ENCODE measurements around the gene SHROOM3. TPM values are rescaled to one million over a fixed set of nuclear protein-coding genes. Genes with fewer than 3 reads are reported as not detected.

Gene SHROOM3
- total and polyA plus RNA-seq, 2 donors = 11.7 to 16.6 TPM

DNA sequence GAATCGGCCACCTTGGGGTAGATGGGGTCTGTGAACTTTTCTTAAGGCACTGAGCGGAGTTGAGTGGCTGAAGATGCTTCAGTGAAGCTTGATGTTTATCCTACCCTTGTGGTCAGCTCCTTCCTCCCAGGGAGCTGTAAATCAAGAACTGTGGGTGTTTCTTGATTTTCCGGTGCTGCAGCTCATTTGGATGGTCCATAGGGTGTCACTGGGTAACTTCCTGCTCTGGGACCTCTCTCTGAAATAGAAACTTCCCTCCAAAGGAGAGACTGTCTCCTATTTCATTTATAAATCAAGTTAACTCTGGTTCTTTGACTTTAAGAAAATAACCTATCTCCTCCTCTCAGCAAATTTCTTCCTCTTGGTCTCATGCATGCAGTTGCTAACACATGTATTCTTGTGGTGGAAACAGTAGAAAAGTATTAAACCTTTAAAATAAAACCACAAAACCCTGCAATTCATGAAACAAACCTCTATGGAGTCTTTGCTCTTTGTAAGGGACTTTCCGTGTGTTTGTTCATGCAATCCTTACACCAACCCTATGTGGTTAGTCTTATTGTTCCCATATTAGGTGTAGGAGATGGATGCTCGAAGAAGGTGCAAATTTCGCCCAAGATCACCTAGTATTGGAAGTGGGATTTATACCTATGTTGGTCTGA, 110.3 kb downstream of the SHROOM3 start:
- Histone ChIP-seq H3K4me1 (ENCODE audit: insufficient read depth) (no peaks in the 10 kb centered on the region), H3K4me3 (ENCODE audit: low read depth, low read length) (no peak overlapping the region), H3K36me3 (ENCODE audit: insufficient read depth) (no peaks in the 10 kb centered on the region), H3K27ac (ENCODE audit: low read depth) (no peak overlapping the region)
- DNase-seq (ENCODE audit: extremely low spot score) = no peak
- 80% methylated on average over 6 of the region's 6 CpGs for WGBS

DNA sequence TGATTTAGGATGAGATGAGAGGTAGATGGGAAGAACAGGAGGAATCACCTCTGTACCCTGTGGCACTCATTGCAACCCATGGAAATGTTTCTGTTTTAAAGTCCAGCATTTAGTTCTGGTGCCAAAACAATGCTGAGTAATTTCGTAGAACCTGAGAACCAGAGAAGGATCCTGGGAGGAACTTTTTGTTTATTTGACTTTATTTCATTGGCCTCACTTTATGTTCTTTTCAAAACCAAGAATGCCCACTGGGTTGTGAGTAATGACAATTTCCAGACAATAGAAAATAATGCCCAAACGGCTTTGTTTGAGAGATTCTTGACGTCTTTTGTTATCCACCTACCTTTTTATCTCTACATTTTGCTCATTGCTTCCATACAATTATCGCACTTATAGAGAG, 111.3 kb downstream of the SHROOM3 start:
- DNase-seq (ENCODE audit: extremely low spot score) = no peak
- Histone ChIP-seq H3K36me3 (ENCODE audit: insufficient read depth) (no peaks in the 10 kb centered on the region), H3K27ac (ENCODE audit: low read depth) (no peak overlapping the region), H3K4me1 (ENCODE audit: insufficient read depth) (no peaks in the 10 kb centered on the region), H3K4me3 (ENCODE audit: low read depth, low read length) (no peak overlapping the region)
- 72% methylated on average over 4 of the region's 4 CpGs for WGBS

DNA sequence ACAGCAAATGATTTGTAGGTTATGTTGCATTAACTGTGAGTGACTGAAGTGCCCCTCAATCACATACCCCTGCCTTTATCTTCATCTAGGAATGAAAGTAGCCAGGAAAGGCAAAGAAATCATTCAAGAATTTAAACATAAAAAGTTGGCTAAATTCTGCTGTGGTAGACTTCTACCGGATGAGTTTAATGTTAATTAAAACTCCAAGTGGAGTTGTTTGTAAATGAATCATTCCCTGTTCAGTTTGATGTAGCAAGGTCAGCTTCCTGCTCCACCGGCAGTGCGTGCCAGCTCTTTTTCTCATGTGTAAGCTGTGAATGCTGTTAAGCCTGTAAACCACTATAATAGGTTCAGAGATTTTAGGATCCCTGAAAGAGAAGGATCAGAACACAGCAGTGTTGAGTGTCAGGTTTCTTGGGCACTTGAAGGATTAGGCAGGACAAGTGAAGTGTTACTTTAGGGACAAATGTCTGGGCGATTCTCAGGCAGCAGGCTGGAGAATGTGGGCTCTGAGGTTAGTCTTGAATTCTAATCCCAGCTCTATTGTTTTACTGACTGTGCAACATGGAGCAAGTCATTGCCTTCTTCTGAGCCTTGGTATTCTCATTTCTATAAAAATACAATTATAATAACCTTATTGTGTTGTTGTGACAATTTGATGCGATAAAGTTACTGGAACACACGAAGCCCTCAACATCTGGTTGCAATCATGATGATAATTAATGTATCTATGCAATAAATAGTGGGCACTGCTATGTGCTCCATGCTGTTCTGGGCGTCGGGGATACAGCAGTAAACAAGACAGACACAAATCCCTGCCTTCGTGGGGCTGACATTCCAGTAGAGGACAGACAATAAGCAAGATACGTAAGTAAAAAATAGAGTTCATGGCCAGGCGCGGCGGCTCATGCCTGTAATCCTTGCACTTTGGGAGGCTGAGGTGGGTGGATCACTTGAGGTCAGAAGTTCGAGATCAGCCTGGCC, 112.0 kb downstream of the SHROOM3 start:
- no peak overlapping the region for H3K4me3 ChIP-seq (ENCODE audit: low read depth, low read length)
- WGBS = 65% methylated on average over 14 of the region's 14 CpGs
- DNase-seq (ENCODE audit: extremely low spot score) = no peak

DNA sequence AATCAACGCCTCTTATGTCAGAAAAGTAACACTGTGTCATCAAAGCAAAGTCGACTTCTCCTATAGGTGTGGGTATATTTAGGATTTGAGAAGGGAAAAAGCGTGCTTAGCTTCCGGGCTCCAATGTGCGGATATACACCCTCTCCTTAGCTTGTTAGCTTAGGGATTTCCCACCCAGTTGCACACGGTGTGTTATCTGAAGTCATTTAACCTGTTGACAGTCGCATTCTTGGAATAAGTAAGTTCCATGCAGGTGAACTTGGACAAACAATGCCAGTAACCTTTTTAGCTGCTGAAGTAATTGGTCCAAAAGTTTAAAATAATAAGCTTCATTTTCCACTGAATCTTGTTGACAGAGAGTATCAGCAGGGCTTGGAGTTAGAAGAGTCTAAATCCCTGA, 113.7 kb downstream of the SHROOM3 start:
- Histone ChIP-seq H3K27ac (ENCODE audit: low read depth) (no peak overlapping the region), H3K36me3 (ENCODE audit: insufficient read depth) (no peaks in the 10 kb centered on the region), H3K4me1 (ENCODE audit: insufficient read depth) (no peaks in the 10 kb centered on the region), H3K4me3 (ENCODE audit: low read depth, low read length) (no peak overlapping the region)
- 89% methylated on average over 7 of the region's 7 CpGs for WGBS
- no peak for DNase-seq (ENCODE audit: extremely low spot score)

More for the DNA sequence above, 112.0 kb downstream of the SHROOM3 start:
- Histone ChIP-seq H3K36me3 (ENCODE audit: insufficient read depth) (no peaks in the 10 kb centered on the region), H3K4me1 (ENCODE audit: insufficient read depth) (no peaks in the 10 kb centered on the region), H3K27ac (ENCODE audit: low read depth) (no peak overlapping the region)

DNA sequence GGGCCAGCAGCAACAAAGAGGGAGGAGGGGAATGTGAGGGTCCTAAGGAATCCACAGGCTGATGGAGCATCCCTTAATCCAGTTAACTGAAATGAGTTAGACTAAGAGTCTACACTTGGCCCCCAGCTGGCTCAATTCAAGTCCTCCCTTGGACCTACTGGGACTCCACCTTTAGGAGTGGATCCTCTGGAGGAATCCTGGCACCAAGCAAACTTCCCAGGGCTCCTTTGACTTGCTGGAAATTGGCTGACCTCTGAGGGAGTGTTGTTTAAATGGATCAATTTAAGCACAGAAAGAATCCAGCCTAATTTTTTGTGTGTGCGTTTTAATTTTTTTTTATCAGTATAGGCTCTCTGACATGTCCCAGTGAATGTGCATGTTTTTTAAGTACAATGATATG, 114.7 kb downstream of the SHROOM3 start:
- no peaks in the 10 kb centered on the region for H3K36me3 ChIP-seq (ENCODE audit: insufficient read depth)
- no peak overlapping the region for H3K4me3 ChIP-seq (ENCODE audit: low read depth, low read length)
- H3K27ac ChIP-seq (ENCODE audit: low read depth) = no peak overlapping the region
- H3K4me1 ChIP-seq (ENCODE audit: insufficient read depth) = no peaks in the 10 kb centered on the region
- no peak for DNase-seq (ENCODE audit: extremely low spot score)
- WGBS = 57% methylated on average over 1 of the region's 1 CpG

DNA sequence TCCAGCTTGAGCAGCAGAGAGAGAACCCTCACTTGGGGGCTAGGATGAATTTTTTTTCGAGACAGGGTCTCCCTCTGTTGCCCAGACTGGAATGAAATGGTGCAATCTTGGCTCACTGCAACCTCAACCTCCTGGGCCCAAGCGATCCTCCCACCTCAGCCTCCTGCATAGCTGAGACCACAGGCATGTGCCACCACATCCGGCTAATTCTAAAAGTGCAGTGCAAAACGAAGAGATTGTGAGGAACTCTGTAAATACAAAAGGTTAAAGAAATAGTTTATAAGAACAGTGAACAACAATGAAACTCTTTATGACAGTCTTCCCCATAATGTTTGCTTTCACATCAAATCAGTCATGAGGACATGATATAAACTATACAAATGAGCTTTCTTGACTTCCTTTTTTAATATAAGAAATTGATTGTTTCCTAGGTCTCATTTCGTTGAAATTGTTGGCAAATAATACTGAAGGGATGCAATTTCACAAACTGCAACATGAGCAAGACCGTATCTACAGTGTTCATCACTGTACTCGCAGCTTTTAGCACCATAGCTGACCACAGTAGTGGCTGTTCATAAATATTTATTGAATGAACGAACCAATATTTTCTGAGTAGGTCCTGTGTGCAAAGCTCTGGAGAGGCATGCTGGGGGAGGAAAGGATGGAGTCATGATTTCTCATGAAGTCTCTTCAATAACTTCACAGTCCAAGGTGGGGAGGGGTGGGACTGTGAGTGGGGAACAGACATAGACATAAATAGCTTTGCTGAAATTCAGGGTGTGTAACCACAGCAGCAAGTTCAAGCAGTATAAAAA, 116.1 kb downstream of the SHROOM3 start:
- no peaks in the 10 kb centered on the region for H3K4me1 ChIP-seq (ENCODE audit: insufficient read depth)
- no peak overlapping the region for H3K27ac ChIP-seq (ENCODE audit: low read depth)
- 77% methylated on average over 8 of the region's 8 CpGs for WGBS
- no peaks in the 10 kb centered on the region for H3K36me3 ChIP-seq (ENCODE audit: insufficient read depth)
- no peak overlapping the region for H3K4me3 ChIP-seq (ENCODE audit: low read depth, low read length)
- no peak for DNase-seq (ENCODE audit: extremely low spot score)

DNA sequence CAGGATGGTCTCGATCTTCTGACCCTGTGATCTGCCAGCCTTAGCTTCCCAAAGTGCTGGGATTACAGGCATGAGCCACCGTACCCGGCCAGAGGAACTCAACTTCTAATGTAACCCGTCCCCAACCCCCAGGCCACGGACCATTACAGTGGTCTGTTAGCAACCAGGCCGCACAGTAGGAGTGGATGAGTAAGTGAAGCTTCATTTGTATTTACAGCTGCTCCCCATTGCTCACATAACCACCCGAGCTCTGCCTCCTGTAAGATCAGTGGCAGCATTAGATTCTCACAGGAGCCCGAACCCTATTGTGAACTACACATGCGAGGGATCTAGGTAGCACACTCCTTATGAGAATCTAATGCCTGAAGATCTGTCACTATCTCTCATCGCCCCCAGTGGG, 119.6 kb downstream of the SHROOM3 start:
- H3K4me1 ChIP-seq (ENCODE audit: insufficient read depth) = no peaks in the 10 kb centered on the region
- no peaks in the 10 kb centered on the region for H3K36me3 ChIP-seq (ENCODE audit: insufficient read depth)
- H3K4me3 ChIP-seq (ENCODE audit: low read depth, low read length) = no peak overlapping the region
- H3K27ac ChIP-seq (ENCODE audit: low read depth) = no peak overlapping the region
- DNase-seq (ENCODE audit: extremely low spot score) = no peak
- 98% methylated on average over 10 of the region's 10 CpGs for WGBS

DNA sequence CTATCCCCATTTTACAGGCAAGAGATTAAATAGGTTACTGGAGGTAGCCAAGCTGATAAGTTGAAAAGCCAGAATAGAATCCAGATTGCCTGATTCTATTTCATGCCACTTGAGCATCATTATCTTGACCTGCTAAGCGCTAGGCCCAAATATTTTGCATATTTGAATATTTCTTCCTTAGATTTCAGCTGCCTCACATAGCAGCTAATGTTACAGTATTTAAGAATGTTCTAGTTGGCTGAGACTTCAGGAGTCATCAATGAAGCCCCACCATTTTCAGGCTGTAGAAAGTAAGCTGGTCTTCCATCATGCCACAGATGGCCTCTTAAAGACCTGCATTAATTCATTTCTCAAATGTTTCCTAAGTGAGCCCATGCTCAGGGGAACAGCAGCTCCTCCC, 121.4 kb downstream of the SHROOM3 start:
- Histone ChIP-seq H3K36me3 (ENCODE audit: insufficient read depth) (no peaks in the 10 kb centered on the region), H3K4me3 (ENCODE audit: low read depth, low read length) (no peak overlapping the region), H3K4me1 (ENCODE audit: insufficient read depth) (no peaks in the 10 kb centered on the region), H3K27ac (ENCODE audit: low read depth) (no peak overlapping the region)
- 93% methylated on average over 1 of the region's 1 CpG for WGBS
- no peak for DNase-seq (ENCODE audit: extremely low spot score)

DNA sequence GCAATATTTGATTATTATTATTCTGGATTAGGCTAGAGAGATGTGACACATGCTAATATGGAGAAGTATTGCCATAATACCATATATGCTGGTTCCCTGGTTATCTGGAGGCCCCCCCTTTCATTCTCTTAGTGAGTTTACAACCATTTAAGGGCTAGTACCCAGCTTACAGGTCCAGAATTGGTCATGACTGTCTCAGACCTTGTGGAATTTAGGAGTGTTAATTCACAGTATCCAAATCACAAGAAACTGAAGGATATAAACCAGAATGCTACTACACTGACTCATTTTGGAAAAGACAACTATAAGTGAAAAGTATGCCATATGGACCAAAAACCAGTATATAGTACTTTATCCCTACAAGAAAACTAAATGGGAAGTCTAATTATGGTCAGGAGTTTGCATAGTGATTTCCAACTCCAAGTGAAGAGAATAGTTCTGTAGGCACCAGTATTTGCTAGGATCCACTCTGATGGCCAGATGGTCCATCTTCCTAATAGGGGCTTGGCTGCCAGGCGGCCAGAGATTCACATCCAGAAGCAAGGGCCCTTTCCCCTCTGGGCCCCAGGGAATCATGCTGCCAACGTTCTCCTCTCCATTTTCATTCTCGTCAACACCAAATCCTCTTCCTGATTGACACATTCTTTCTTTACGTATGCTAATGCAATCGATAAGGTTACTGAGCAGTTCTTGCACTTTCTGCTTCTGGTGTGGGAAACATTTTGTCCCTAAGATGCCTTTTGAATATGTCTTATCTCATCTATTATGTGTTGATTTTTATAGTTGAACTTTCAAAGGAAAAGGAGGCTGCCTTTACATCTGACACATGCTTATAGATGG, 123.6 kb downstream of the SHROOM3 start:
- no peak for DNase-seq (ENCODE audit: extremely low spot score)
- no peaks in the 10 kb centered on the region for H3K4me1 ChIP-seq (ENCODE audit: insufficient read depth)
- H3K27ac ChIP-seq (ENCODE audit: low read depth) = no peak overlapping the region
- no peak overlapping the region for H3K4me3 ChIP-seq (ENCODE audit: low read depth, low read length)
- H3K36me3 ChIP-seq (ENCODE audit: insufficient read depth) = no peaks in the 10 kb centered on the region
- 74% methylated on average over 5 of the region's 5 CpGs for WGBS

DNA sequence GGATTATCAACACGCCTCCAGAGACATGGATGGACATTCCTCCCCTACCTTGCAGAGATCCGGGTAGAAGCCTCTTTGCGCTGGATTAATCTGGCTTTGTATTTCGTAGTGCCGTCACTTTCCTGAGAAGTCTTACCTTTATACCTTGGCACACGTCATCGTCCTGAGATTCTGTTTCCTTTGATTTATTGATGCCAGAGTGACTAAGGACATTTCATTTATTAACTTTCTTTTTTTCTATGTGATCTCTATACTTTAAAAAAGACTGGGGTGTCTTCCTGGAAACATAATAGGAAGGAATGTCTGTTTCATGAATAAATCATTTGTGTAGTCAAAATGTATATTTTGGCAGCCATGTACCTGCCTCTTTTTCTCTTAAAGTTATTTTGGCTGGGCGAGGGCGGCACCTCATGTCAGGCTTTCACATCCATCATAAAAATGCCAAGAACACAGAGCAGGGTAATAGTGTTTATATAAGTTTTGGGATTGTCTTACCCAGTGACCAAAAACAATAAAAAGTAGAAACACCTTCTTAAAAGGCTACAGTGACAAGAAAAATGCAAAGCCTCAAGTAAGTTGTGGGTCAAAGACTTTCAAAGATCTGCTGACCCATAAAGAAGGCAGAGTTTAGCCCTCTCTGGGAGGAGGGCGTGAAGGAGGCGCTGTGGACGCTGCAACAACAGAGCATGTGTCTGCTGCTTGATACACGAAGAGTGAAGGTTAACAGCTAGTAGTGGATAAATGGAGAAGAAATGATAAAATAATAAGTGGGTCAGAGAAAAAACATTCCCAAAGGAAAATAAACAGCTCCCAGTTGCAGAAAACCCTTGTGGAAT, 124.4 kb downstream of the SHROOM3 start:
- no peaks in the 10 kb centered on the region for H3K4me1 ChIP-seq (ENCODE audit: insufficient read depth)
- no peak for DNase-seq (ENCODE audit: extremely low spot score)
- WGBS = 74% methylated on average over 13 of the region's 13 CpGs
- H3K4me3 ChIP-seq (ENCODE audit: low read depth, low read length) = no peak overlapping the region
- H3K36me3 ChIP-seq (ENCODE audit: insufficient read depth) = no peaks in the 10 kb centered on the region
- H3K27ac ChIP-seq (ENCODE audit: low read depth) = no peak overlapping the region

DNA sequence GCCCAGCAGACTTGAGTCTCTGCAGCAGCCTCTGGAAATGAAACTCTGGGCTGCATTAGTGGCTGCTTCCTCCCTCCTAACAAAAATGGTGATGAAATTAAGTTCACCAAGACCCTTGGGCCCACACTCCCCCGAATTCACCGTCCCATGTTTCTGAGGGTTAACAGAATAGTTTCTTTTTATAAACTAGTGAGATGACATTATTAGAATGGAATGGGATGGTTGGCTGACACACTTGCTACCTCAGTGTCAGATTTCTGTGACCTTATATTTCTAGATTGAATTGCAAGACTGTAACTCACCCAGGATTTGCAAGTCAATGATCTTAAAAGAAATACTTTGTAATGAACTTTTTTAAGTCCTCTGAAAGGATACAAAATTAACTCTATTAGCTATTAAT, 127.1 kb downstream of the SHROOM3 start:
- no peak overlapping the region for H3K4me3 ChIP-seq (ENCODE audit: low read depth, low read length)
- H3K36me3 ChIP-seq (ENCODE audit: insufficient read depth) = no peaks in the 10 kb centered on the region
- H3K4me1 ChIP-seq (ENCODE audit: insufficient read depth) = no peaks in the 10 kb centered on the region
- no peak for DNase-seq (ENCODE audit: extremely low spot score)
- H3K27ac ChIP-seq (ENCODE audit: low read depth) = no peak overlapping the region
- 17% methylated on average over 2 of the region's 2 CpGs for WGBS

DNA sequence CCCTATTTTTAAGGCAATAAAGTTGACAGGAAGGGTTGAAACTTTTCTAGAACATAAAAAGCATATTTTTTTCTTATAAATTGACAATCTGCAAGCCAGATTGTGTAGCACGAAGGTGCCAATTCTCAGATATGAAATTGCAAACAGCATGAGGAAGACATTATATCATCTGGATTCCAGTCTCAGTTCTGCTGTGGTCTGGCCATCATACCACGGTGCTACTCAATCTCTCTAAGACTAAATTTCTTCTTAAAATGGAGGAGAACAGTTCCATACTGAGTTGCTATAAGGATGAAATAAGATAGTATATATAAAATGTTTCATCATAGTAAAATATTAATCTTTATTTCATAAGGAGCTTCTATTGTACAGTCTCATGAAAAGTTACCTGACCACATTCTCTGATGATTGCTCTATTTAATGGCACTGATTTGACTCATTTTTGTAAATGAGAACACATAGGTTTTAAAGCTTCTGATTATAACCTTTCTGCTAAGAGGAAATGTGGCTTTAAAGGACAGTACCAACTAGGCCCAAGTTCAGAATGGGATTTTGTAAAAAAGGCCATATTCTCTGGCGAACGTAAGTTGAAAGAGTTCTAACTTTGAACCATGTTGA, 127.9 kb downstream of the SHROOM3 start:
- Histone ChIP-seq H3K36me3 (ENCODE audit: insufficient read depth) (no peaks in the 10 kb centered on the region), H3K4me1 (ENCODE audit: insufficient read depth) (no peaks in the 10 kb centered on the region), H3K27ac (ENCODE audit: low read depth) (no peak overlapping the region), H3K4me3 (ENCODE audit: low read depth, low read length) (no peak overlapping the region)
- WGBS = 65% methylated on average over 4 of the region's 4 CpGs
- no peak for DNase-seq (ENCODE audit: extremely low spot score)
